VCaP (cell line): ENCODE results near the gene EEFSEC.

Experiments used
- H3K27ac ChIP-seq: fragments of 450-650 bp; 2 replicates; pipeline ENCODE4 v1.5.1; 2017
- CTCF ChIP-seq: fragments of 450-650 bp; conservative IDR thresholded peaks from 2 replicates; pipeline ENCODE4 v1.5.1; 2017; ENCODE audit warnings: mild to moderate bottlenecking, moderate library complexity

The EEFSEC gene

GRCh38 chr3:128317698-128318231, 164.5 kb downstream of the EEFSEC start:
- H3K27ac ChIP-seq: peak overlapping the region; percentile 14; the same call in 1 of the 2 replicates
- no peak for TF ChIP-seq CTCF

- H3K27ac ChIP-seq: peak overlapping the region; percentile 84
These were observed 165.1 kb downstream of the EEFSEC start for GRCh38 chr3:128318275-128318941.

DNA sequence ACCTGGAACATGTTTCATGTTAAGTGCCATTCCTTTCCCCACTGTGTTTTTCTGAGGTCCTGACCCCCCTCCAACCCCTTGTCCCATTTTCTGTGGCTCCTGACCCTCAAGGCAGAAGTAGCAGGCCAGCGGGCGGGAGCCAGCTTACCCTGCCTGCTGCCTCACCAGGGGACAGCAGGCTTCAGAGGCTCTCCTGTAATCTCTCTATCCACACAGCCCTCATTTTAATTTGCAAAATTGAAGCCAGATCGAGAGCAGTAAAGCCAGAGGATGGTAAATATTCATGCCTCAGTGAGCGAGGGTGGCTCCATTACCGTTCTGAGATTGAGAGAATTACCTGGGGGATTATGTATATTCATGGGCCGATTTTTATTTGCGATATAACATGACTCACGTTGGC, 165.8 kb downstream of the EEFSEC start:
- H3K27ac ChIP-seq: peak overlapping the region; percentile 84
- TF ChIP-seq CTCF: no peak

More at GRCh38 chr3:128318275-128318941, 165.1 kb downstream of the EEFSEC start:
- no peak for TF ChIP-seq CTCF

DNA sequence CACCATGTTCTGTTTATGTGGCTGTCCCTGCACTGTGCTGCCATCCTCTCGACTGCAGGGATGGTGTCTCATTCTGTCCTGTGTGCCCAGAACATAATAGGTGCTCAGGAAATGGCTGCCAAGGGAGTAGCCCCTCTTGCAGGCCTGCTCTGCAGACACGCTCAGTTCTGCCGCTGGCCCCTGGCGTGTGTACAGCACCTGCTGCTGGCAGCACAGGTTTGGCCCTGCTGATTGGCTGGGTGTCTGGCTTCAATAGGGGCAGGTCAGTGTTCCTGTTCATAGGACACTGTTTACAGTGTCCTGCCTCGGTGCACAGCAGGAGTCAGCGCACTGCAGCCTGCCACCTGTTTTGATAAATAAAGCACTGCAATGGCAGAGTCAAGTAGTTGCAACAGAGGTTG, 166.5 kb downstream of the EEFSEC start:
- peak; percentile 43 for TF ChIP-seq CTCF
- peak overlapping the region; percentile 84 for H3K27ac ChIP-seq

GRCh38 chr3:128320551-128321340, 167.5 kb downstream of the EEFSEC start:
- no peak for TF ChIP-seq CTCF
- peak overlapping the region; percentile 84 for H3K27ac ChIP-seq

DNA sequence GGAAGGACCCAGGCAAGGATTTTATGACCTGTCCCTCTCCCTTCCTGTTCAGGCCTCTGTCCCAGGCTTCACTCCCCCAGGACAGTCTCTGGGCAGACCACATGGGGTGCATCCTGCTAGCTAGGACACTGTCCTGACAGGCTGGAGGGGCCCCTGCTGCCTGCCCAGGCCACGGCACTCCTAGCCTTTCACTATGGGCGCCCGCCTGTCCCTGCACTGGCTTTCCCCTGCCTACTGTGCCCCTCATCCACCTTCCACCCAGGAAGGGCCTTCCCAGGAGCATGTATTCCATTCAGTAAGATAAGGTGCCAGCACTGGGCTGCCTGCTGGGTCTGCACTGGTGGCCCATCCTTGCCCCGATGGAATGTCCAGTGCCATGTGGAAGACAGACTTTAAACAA, 168.1 kb downstream of the EEFSEC start:
- H3K27ac ChIP-seq: peak overlapping the region; percentile 84
- TF ChIP-seq CTCF: no peak
